ENCODE data around the gene GPSM1. TPM values are rescaled to one million over a fixed set of nuclear protein-coding genes. Genes with fewer than 3 reads are reported as not detected.

Gene GPSM1
- total RNA-seq, 4 donors from 2014 or later: 0.98 to 1.7 (median 1.2) TPM; not detected in 1

DNA sequence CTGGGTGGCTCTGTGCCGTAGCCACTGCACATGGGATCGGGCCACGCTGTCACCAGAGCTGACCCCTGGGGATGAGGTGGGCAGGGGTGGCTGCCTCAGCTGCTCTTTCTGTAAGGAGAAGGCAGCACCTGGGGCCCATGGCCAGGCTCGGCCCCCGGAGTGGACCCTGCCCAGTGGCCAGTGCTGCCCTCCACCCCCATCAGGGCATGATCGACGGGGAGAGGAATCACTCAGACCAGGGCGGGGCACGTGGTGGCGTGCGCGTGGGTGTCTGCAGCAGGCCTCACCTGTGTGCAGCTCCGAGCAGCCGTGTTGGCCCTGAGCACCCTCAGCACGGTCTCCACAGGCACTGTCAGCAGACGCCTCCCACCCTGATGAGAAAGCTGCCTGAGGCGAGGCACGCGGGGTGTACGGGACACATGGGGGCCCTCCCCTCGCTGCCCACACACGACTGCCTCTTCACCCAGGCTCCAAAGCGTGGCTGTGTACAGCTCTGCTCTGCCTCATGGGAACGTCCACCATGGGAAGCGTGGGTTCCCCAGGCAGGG lies 54.7 kb downstream of the GPSM1 start:
- intact Hi-C loops (cut with DNase I; ENCODE audit: low total_unique reads) (no loop called here), in situ Hi-C loops (cut with MboI; ENCODE audit: low sequenced_read_pairs in 4 of 4) (no loop called here)
- DNase-seq (no peak), ATAC-seq (no peak)
- Histone ChIP-seq H3K27ac (no peak overlapping the region), H3K4me1 (no peaks in the 10 kb centered on the region), H3K4me3 (no peak overlapping the region), H3K36me3 (peaks cover 3 to 67% of the 10 kb centered on the region in 2 donors), H3K9me3 (no peaks in the 10 kb centered on the region), H3K27me3 (no peaks in the 10 kb centered on the region)
- TF ChIP-seq, protein P1, sequence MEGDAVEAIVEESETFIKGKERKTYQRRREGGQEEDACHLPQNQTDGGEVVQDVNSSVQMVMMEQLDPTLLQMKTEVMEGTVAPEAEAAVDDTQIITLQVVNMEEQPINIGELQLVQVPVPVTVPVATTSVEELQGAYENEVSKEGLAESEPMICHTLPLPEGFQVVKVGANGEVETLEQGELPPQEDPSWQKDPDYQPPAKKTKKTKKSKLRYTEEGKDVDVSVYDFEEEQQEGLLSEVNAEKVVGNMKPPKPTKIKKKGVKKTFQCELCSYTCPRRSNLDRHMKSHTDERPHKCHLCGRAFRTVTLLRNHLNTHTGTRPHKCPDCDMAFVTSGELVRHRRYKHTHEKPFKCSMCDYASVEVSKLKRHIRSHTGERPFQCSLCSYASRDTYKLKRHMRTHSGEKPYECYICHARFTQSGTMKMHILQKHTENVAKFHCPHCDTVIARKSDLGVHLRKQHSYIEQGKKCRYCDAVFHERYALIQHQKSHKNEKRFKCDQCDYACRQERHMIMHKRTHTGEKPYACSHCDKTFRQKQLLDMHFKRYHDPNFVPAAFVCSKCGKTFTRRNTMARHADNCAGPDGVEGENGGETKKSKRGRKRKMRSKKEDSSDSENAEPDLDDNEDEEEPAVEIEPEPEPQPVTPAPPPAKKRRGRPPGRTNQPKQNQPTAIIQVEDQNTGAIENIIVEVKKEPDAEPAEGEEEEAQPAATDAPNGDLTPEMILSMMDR (IDR thresholded peaks at IDR 0.05 in 4 of 5, conservative IDR thresholded peaks at IDR 0.05 in 1 of 5): no peak
- TF ChIP-seq POLR2A (IDR thresholded peaks at IDR 0.05): no peak

DNA sequence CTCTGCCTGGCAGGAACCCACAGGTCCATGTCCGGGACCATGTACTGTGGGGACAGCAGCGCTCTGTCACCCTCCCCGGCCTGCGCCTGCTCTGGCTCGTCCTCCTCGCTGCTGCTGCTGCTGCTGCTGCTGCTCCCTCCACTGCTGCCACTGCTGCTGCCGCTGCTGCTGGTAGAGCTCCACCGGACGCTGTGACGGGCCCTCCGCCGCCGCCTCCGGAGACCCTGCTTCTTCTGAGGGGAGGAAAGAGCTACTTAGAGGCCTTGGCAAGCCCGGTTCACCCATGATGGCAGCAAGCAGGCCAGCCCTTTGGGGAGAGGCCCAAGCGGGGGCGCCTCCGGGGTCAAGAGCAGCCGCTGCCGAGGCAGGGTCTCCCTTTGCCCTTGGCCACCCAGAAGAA lies 56.1 kb downstream of the GPSM1 start:
- in situ Hi-C loops (cut with MboI; ENCODE audit: low sequenced_read_pairs in 4 of 4): no loop called here
- Histone ChIP-seq H3K36me3 (peaks cover 3 to 79% of the 10 kb centered on the region in 2 donors), H3K9me3 (no peaks in the 10 kb centered on the region), H3K4me1 (no peaks in the 10 kb centered on the region), H3K27me3 (no peaks in the 10 kb centered on the region), H3K4me3 (no peak overlapping the region), H3K27ac (no peak overlapping the region)
- no peak for TF ChIP-seq POLR2A (IDR thresholded peaks at IDR 0.05)
- TF ChIP-seq, protein P1 (IDR thresholded peaks at IDR 0.05 in 4 of 5, conservative IDR thresholded peaks at IDR 0.05 in 1 of 5): no peak
- intact Hi-C loops (cut with DNase I; ENCODE audit: low total_unique reads): no loop called here
- DNase-seq (no peak), ATAC-seq (no peak)

DNA sequence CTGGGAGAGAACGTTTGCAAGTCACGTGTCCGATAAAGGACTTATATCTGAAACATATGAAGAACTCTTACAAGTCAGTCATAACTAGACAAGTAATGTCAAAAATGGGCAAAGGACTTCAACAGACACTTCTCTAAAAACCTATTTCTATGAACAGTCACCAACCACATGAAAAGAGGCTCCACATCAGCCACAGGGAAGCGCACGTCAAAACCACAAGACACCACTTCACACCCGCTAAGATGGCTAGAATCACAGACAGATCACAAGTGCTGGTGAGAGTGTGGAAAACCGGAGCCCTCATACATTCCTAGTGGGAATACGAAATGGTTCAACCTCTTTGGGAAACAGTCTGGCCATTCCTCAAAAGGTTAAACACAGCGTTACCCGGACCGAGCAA lies 57.7 kb downstream of the GPSM1 start:
- no peak for TF ChIP-seq POLR2A (IDR thresholded peaks at IDR 0.05)
- TF ChIP-seq, protein P1 (IDR thresholded peaks at IDR 0.05 in 4 of 5, conservative IDR thresholded peaks at IDR 0.05 in 1 of 5): no peak
- ATAC-seq (no peak), DNase-seq (no peak)
- in situ Hi-C loops (cut with MboI; ENCODE audit: low sequenced_read_pairs in 4 of 4) (no loop called here), intact Hi-C loops (cut with DNase I; ENCODE audit: low total_unique reads) (no loop called here)
- no peak overlapping the region for H3K4me3 ChIP-seq
- H3K27me3 ChIP-seq: no peaks in the 10 kb centered on the region
- H3K27ac ChIP-seq: no peak overlapping the region
- H3K4me1 ChIP-seq: no peaks in the 10 kb centered on the region
- no peaks in the 10 kb centered on the region for H3K9me3 ChIP-seq
- peaks cover 3 to 71% of the 10 kb centered on the region in 2 donors for H3K36me3 ChIP-seq

DNA sequence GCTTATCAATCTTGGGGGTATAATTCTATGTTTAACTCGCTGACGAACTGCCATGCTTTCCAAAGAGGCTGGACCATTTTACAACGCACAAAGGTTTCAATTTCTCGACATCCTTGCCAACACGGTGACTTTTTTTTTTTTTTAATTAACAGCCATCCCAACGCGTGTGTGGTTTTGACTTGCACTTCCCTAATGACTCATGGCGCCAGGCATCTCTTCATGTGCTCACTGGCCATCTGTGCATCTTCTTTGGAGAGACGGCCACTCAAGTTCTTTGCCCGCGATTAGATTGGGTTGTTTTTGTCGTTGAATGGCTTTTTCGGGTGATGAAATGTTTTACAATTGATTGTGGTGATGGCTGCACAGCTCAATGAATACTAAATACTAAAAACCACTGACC lies 58.7 kb downstream of the GPSM1 start:
- ATAC-seq (no peak), DNase-seq (no peak)
- Histone ChIP-seq H3K36me3 (peaks cover 3 to 64% of the 10 kb centered on the region in 2 donors), H3K4me3 (no peak overlapping the region), H3K27me3 (no peaks in the 10 kb centered on the region), H3K4me1 (no peaks in the 10 kb centered on the region), H3K27ac (no peak overlapping the region), H3K9me3 (no peaks in the 10 kb centered on the region)
- in situ Hi-C loops (cut with MboI; ENCODE audit: low sequenced_read_pairs in 4 of 4): no loop called here
- intact Hi-C loops (cut with DNase I; ENCODE audit: low total_unique reads): no loop called here
- no peak for TF ChIP-seq POLR2A (IDR thresholded peaks at IDR 0.05)
- TF ChIP-seq, protein P1 (IDR thresholded peaks at IDR 0.05 in 4 of 5, conservative IDR thresholded peaks at IDR 0.05 in 1 of 5): no peak

DNA sequence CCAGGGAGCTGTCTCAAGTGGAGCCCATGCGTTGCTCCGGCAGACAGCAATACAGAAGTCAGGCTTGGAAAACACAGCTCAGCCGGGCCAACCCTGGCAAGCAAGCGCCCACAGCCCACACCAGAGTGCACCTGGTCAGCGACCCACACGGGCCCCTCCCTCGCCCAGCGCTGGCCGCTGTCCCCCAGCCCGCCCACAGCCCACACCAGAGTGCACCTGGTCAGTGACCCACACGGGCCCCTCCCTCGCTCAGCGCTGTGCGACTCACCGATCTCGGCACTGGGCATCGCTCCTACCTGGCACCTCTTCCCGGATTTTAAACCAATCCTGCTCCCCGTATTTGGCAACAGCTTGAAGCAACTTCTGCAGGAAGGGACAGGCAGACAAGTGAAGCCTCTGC lies 59.9 kb downstream of the GPSM1 start:
- peaks cover 3 to 61% of the 10 kb centered on the region in 2 donors for H3K36me3 ChIP-seq
- intact Hi-C loops (cut with DNase I; ENCODE audit: low total_unique reads): no loop called here
- no peak overlapping the region for H3K27ac ChIP-seq
- no peak overlapping the region for H3K4me3 ChIP-seq
- H3K9me3 ChIP-seq: no peaks in the 10 kb centered on the region
- ATAC-seq (no peak), DNase-seq (no peak)
- H3K4me1 ChIP-seq: no peaks in the 10 kb centered on the region
- no peaks in the 10 kb centered on the region for H3K27me3 ChIP-seq
- in situ Hi-C loops (cut with MboI; ENCODE audit: low sequenced_read_pairs in 4 of 4): no loop called here
- no peak for TF ChIP-seq POLR2A (IDR thresholded peaks at IDR 0.05)
- TF ChIP-seq, protein P1 (IDR thresholded peaks at IDR 0.05 in 4 of 5, conservative IDR thresholded peaks at IDR 0.05 in 1 of 5): no peak
